Activated gamma-delta T cell treated with Interleukin-2 at 50 U/mL for 16 hours (primary cell): Measurements from ENCODE around the gene NOS3.

ENCODE experiments used
- DNase-seq: peaks from one replicate; pipeline ENCODE4 v3.0.0-alpha.2; 2020

NOS3 gene

GRCh38 chr7:150981644-150982043, 9.2 kb upstream of the NOS3 start:
- DNase-seq = no peak

DNA sequence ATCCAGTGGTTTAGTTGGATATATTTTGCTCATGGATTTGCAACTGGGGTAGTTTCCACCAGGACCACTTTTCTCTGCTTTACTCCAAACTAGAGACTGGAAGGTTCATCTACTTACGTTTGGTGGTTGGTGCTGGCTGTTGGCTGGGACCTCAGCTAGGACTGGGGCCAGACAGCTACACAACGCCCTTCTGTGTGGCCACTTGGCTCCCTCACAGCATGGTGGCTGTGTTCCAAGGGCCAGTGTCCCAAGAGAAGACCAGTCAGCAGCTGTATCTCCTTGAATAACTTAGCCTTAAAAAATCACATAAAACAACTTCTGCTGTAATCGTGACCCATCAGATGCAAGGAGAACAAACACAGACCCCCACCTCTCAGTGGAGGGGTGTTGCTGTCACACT, 8.5 kb upstream of the NOS3 start:
- no peak for DNase-seq

DNA sequence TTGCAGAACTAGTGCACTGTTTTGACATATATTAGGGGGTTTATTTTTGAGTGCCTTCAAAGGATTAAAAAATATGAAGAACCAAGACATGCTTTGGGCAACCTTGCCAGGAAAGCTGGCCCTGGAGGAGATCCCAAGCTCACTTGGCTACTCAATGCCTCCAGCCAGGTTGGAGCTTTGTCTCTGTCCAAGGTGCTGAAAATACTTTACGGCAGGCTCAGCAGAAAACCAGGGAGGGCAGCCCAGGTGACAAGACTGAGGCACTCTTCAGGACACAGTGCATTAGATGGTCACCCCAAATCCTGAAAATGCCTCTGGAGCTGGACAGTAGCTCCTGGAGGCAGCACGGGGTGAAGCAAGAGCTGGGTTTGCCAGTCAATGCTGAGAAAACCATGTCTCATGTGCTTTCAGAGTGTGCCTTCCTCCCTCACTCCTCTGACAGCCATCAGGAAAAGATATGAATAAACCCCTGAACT, 6.9 kb upstream of the NOS3 start:
- DNase-seq = no peak

DNA sequence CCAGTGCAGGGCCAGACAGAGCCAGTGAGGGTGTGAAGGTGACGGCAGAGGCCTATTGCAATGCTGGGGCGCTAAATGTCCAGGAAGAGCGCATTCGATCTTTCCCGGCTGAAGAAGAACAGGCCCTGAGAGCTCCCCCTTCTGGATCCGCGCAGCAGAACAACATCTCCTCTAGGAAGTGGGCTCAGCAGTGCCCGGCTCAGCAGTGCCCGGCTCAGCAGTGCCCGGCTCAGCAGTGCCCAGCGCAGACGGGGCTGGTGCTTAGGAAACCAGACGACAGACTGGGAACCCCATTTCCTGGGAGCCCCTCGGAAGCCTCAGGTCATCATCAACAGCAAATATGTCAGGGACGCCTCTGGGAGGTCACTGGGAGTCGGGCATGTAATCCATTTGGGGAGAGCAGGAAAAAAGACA, 4.7 kb upstream of the NOS3 start:
- peak; percentile 54 for DNase-seq

GRCh38 chr7:150986556-150986955, 4.3 kb upstream of the NOS3 start:
- DNase-seq = no peak

- DNase-seq = peak; percentile 58
Observed at GRCh38 chr7:150988230-150989226, 2.3 kb upstream of the NOS3 start.

DNA sequence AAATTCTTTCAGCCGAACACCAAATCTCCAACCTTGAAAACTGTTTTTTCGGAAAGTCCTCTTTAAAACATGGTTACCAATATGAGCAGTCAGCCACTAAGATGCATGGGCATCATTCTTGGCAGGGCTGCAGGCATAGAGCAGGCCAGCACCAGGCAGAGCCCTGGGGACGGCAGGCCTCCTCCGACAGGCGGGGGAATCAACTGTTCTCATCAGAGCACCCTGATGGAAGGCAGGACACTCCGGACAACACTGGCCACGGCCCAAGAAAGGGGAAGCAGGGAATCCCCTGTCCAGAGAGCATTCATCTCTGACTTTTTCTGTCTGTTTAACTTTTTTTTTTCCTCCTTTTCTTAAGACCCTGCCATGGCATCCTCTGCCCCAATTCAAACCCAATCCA, 1.4 kb upstream of the NOS3 start:
- no peak for DNase-seq

GRCh38 chr7:150992051-150992640, 1.3 kb downstream of the NOS3 start:
- no peak for DNase-seq

DNA sequence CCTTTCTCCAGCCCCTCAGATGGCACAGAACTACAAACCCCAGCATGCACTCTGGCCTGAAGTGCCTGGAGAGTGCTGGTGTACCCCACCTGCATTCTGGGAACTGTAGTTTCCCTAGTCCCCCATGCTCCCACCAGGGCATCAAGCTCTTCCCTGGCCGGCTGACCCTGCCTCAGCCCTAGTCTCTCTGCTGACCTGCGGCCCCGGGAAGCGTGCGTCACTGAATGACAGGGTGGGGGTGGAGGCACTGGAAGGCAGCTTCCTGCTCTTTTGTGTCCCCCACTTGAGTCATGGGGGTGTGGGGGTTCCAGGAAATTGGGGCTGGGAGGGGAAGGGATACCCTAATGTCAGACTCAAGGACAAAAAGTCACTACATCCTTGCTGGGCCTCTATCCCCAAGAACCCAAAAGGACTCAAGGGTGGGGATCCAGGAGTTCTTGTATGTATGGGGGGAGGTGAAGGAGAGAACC, 2.1 kb downstream of the NOS3 start:
- DNase-seq = no peak

DNA sequence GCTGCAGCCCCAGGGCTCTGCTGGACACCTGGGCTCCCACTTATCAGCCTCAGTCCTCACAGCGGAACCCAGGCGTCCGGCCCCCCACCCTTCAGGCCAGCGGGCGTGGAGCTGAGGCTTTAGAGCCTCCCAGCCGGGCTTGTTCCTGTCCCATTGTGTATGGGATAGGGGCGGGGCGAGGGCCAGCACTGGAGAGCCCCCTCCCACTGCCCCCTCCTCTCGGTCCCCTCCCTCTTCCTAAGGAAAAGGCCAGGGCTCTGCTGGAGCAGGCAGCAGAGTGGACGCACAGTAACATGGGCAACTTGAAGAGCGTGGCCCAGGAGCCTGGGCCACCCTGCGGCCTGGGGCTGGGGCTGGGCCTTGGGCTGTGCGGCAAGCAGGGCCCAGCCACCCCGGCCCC, 2.7 kb downstream of the NOS3 start:
- no peak for DNase-seq

GRCh38 chr7:150994141-150994837, 3.5 kb downstream of the NOS3 start:
- DNase-seq = no peak

DNA sequence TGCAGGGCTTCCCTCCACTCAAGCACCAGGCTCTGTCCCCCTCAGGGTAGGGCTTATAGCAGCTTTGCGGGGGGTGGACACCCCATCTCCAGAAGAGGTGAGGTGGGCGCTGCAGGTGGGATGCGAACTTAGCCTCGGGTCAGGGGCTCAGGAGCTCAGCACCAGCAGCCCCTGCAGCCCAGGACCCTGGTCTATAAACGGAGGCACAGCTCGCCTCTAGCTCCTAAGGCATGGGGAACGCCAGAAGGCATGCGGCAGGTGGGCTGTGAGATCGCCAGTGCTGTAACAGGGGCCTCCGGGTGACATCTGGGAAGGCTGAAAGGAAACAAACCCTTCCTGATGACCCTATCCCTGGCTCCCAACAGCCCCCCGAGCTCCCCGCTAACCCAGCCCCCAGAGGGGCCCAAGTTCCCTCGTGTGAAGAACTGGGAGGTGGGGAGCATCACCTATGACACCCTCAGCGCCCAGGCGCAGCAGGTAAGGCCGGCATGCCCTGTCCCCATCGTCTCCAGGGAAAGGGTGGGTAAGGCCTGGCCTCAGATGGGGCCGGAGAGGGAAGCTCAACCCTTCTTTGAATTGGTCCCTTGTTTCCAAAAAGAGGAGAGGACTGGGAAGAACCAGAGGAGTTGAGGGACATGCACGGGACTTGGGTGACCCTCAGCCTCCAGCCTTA, 4.2 kb downstream of the NOS3 start:
- no peak for DNase-seq

DNA sequence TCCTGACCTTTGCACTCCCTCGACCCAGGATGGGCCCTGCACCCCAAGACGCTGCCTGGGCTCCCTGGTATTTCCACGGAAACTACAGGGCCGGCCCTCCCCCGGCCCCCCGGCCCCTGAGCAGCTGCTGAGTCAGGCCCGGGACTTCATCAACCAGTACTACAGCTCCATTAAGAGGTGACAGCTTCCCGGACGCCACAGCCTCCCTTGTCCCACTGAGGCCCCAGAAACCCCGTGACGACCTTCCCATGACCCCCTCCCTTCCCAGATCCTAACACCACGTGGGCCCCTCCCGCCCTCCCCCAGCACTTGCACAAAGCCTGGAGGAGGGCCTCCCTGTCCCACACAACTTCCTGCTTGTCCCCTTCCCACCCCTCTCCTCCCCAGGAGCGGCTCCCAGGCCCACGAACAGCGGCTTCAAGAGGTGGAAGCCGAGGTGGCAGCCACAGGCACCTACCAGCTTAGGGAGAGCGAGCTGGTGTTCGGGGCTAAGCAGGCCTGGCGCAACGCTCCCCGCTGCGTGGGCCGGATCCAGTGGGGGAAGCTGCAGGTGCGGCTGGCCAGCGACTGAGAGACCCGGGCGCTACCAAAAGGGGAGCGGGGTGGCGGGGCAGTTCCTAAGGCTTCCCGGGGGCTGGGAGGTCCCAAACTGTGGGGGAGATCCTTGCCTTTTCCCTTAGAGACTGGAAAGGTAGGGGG, 5.7 kb downstream of the NOS3 start:
- no peak for DNase-seq

DNA sequence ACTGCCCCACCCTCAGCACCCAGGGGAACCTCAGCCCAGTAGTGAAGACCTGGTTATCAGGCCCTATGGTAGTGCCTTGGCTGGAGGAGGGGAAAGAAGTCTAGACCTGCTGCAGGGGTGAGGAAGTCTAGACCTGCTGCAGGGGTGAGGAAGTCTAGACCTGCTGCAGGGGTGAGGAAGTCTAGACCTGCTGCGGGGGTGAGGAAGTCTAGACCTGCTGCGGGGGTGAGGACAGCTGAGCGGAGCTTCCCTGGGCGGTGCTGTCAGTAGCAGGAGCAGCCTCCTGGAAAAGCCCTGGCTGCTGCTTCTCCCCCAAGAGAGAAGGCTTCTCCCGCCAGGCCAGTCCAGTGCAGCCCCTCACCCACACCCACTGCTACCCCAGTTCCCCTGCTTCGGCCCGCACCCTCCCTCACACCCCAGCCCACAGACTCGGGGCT, 6.3 kb downstream of the NOS3 start:
- DNase-seq = no peak

DNA sequence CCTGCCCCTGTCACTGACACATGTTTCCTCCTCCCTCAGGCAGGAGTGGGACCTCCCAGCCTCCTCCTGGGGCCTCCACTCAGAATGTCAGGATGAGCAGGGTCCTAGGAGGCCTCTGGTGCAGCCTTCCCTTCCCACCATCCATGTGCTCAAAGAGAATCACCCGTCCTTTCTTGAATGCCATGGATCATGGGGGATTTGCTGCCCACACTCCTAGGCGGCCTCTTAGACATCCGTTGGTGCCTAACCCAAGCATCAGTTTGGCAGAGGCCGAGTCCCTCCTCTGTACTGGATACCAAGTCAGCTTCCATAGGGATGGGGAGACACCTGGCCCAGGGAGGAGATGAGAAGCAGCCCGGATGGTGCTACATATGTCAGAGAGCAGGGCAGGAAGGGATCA, 7.0 kb downstream of the NOS3 start:
- DNase-seq = no peak

- DNase-seq = no peak
Observed at GRCh38 chr7:150998341-150998740, 7.5 kb downstream of the NOS3 start.

- no peak for DNase-seq
Observed at GRCh38 chr7:150999001-150999400, 8.2 kb downstream of the NOS3 start.

DNA sequence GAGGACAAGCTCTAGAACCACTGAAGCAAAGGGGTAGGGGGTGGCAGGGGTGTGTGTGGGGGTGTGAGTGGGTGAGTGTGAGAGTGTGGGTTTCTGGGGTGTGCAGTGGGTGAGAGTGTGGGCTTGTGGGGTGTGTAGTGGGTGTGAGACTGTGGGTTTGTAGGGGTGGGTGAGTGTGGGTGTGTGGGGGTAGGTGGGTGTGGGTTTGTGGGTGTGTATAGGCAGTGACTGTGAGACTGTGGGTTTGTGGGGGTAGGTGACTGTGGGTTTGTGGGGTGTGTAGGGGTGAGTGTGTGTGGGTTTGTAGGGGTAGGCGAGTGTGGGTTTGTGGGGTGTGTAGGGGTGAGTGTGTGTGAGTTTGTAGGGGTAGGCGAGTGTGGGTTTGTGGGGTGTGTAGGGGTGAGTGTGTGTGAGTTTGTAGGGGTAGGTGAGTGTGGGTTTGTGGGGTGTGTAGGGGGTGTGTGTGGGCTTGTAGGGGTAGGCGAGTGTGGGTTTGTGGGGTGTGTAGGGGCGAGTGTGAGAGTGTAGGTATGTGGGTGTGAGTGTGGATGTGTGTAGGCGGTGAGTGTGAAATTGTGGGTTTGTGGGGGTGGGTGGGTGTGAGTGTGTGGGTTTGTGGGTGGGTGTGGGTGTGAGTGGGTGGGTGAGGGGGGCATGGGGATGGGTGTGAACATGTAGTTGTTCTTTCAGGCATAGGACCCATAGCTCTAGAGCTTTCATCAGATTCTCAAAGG, 8.8 kb downstream of the NOS3 start:
- no peak for DNase-seq

GRCh38 chr7:151000897-151001495, 10.2 kb downstream of the NOS3 start:
- DNase-seq = no peak

- DNase-seq = no peak
Observed at GRCh38 chr7:151001546-151001945, 10.7 kb downstream of the NOS3 start.

GRCh38 chr7:151003572-151003971, 12.8 kb downstream of the NOS3 start:
- no peak for DNase-seq
